Neural cell (in vitro differentiated cells): Measurements from ENCODE around the gene EXOC2.

ENCODE experiments used
- CTCF ChIP-seq: fragments of 450-650 bp; IDR thresholded peaks from 2 replicates; pipeline ENCODE4 v1.5.1; 2014; ENCODE audit warnings: antibody characterized with exemption, mild to moderate bottlenecking, moderate library complexity; ENCODE audit not compliant: poor library complexity, severe bottlenecking
- EP300 ChIP-seq: fragments of 450-650 bp; conservative IDR thresholded peaks from 2 replicates; pipeline ENCODE4 v1.6.1; 2014; ENCODE audit warnings: antibody characterized with exemption, mild to moderate bottlenecking, moderate library complexity; ENCODE audit not compliant: poor library complexity, severe bottlenecking
- EZH2 ChIP-seq: fragments of 200-600, 300-800 bp; shearing (Covaris generic), sonication (generic); IDR thresholded peaks from 2 replicates; pipeline ENCODE4 v1.6.1; 2014; ENCODE audit warnings: antibody characterized with exemption, low read length, borderline replicate concordance, mild to moderate bottlenecking; ENCODE audit not compliant: insufficient read depth, poor library complexity, severe bottlenecking
- POLR2AphosphoS5 ChIP-seq: IDR thresholded peaks from 2 replicates; pipeline ENCODE4 v1.6.1; 2012
- RAD21 ChIP-seq: fragments of 450-650 bp; conservative IDR thresholded peaks from 2 replicates; pipeline ENCODE4 v1.6.1; 2014; ENCODE audit warnings: antibody characterized with exemption, mild to moderate bottlenecking, moderate library complexity
- SMC3 ChIP-seq: fragments of 450-650 bp; conservative IDR thresholded peaks from 2 replicates; pipeline ENCODE4 v1.6.1; 2014; ENCODE audit warnings: antibody characterized with exemption, mild to moderate bottlenecking, moderate library complexity; ENCODE audit not compliant: poor library complexity

GRCh38 chr6:710601-711571 lies 17.9 kb upstream of the EXOC2 start:
- no peak for TF ChIP-seq CTCF
- no peak for TF ChIP-seq RAD21
- TF ChIP-seq EP300: no peak
- TF ChIP-seq POLR2AphosphoS5: no peak
- no peak for TF ChIP-seq EZH2
- no peak for TF ChIP-seq SMC3
